NB4 (cell line): Measurements from ENCODE around the gene ZGRF1.
A peak's percentile ranks its signal among the peaks of the same experiment; 100 is the strongest.

Experiments
- POLR2A ChIP-seq: IDR thresholded peaks from 2 replicates; pipeline ENCODE4 v1.6.1; 2011; ENCODE audit warnings: mild to moderate bottlenecking; ENCODE audit not compliant: insufficient read length; ENCODE audit errors: extremely low read depth
- TF ChIP-seq, protein P1 (sequence below): IDR thresholded peaks from 2 replicates; pipeline ENCODE4 v1.6.1; 2011; ENCODE audit warnings: low read depth, low read length
- TF ChIP-seq, protein P2 (sequence below): IDR thresholded peaks from one replicate; pipeline ENCODE4 v1.5.1; 2012; ENCODE audit warnings: low read depth, low read length

DNA sequence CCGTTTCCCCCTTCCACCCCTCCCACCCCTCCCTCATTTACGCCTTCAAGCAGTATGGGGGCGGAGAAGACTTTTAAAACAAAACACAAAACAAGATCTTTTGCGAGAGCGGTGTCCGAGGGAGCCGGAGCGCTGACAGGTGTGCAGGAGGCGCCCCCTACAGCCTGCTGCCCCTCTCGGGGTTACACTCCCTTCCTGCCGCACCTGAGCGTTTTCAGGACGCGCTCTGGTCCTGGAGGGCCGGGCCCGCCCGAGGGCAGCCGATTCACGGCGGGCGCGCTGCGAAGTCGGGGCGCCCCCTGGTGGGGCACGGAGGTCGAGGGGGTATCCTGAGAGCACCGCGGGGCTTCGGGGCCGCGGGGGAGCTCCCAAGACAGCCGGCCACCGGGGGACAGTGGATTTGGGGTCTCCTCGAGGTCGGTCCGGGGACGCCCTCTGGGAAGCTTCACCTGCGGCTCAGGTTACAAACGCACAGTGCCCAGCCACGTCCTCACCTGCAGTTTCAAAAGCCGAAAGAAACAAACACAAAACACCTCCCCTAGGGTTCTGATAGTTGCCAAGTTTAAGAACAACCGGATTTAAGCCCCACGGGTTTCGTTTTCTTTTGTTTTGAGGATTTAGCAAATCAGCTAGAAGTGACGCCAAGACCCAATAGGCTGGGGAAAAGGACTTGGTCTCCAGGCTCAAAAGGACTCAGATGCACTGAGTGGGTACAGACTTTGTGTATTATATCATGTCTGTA, 112.8 kb downstream of the ZGRF1 start:
- no peak for TF ChIP-seq POLR2A
- TF ChIP-seq, protein P1, sequence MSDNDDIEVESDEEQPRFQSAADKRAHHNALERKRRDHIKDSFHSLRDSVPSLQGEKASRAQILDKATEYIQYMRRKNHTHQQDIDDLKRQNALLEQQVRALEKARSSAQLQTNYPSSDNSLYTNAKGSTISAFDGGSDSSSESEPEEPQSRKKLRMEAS = no peak
- TF ChIP-seq, protein P2, sequence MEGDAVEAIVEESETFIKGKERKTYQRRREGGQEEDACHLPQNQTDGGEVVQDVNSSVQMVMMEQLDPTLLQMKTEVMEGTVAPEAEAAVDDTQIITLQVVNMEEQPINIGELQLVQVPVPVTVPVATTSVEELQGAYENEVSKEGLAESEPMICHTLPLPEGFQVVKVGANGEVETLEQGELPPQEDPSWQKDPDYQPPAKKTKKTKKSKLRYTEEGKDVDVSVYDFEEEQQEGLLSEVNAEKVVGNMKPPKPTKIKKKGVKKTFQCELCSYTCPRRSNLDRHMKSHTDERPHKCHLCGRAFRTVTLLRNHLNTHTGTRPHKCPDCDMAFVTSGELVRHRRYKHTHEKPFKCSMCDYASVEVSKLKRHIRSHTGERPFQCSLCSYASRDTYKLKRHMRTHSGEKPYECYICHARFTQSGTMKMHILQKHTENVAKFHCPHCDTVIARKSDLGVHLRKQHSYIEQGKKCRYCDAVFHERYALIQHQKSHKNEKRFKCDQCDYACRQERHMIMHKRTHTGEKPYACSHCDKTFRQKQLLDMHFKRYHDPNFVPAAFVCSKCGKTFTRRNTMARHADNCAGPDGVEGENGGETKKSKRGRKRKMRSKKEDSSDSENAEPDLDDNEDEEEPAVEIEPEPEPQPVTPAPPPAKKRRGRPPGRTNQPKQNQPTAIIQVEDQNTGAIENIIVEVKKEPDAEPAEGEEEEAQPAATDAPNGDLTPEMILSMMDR = peak; percentile 62
